Lower leg skin (tissue), 4 donors: Measurements from ENCODE around the gene ARHGEF33. TPM values are rescaled to one million over a fixed set of nuclear protein-coding genes. Genes with fewer than 3 reads are reported as not detected.

Source experiments
- DNase-seq, 2 donors: peaks; one replicate each; pipeline ENCODE4 v3.0.0-alpha.2; 2019; ENCODE audit warnings: low spot score in 2 of 2
- H3K4me3 ChIP-seq: fragments of 200-600 bp; sonication (generic); 2 replicates; pipeline ENCODE4 v1.5.1; 2017; ENCODE audit warnings: mild to moderate bottlenecking, low read depth; ENCODE audit not compliant: poor library complexity, severe bottlenecking
- POLR2A ChIP-seq, 2 donors: fragments of 450-650 bp; IDR thresholded peaks; one replicate each; pipeline ENCODE4 v1.6.1; 2016 to 2017; ENCODE audit warnings: antibody characterized with exemption in 2 of 2, mild to moderate bottlenecking in 1 of 2, moderate library complexity in 1 of 2
- WGBS, 2 donors: methylation state at CpG; one replicate each; pipeline ENCODE4 v1.1.5; 2018; 5-methylcytosine and 5-hydroxymethylcytosine counted together
- intact Hi-C: fragments of 100-400 bp; cut with DNase I; formaldehyde crosslinking; loops from one replicate; pipeline ENCODE4 v1.15.0; 2023; ENCODE audit warnings: low total_unique reads
- total RNA-seq, 4 donors: library from RNA; depleted of rRNA; stranded (reverse); fragments of >200 nt; gene quantifications; one replicate each; pipeline ENCODE4 v1.1.0, GENCODE V29; 2016
- TF ChIP-seq, protein P1 (sequence below), 3 donors: fragments of 450-650 bp; IDR thresholded peaks; one replicate each; pipeline ENCODE4 v1.5.1; 2016; ENCODE audit warnings: antibody characterized with exemption in 3 of 3, mild to moderate bottlenecking in 3 of 3, moderate library complexity in 2 of 3

Gene ARHGEF33
- total RNA-seq, 4 donors from 2014 or later = 0.13 to 1.4 (median 0.66) TPM

DNA sequence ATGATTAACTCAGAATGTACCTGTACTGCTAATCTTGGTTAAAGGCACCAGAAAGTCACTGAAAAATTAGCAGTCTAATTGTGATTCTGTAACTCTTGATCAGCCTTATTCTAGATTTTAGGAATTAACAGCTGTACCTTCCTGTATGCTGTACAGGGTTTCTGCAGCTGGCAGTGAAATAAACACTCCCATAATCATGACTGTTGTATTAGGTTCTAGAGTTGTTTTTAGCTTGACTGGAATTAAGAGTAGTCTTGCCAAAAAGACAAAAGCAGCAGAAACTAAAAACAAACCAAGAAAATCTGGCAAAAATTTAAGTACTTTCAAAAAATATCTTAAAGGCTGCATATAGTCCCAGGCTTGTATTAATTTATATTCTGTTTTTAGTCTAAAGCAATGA lies 127.7 kb downstream of the ARHGEF33 start:
- no peak overlapping the region for H3K4me3 ChIP-seq
- TF ChIP-seq, protein P1, sequence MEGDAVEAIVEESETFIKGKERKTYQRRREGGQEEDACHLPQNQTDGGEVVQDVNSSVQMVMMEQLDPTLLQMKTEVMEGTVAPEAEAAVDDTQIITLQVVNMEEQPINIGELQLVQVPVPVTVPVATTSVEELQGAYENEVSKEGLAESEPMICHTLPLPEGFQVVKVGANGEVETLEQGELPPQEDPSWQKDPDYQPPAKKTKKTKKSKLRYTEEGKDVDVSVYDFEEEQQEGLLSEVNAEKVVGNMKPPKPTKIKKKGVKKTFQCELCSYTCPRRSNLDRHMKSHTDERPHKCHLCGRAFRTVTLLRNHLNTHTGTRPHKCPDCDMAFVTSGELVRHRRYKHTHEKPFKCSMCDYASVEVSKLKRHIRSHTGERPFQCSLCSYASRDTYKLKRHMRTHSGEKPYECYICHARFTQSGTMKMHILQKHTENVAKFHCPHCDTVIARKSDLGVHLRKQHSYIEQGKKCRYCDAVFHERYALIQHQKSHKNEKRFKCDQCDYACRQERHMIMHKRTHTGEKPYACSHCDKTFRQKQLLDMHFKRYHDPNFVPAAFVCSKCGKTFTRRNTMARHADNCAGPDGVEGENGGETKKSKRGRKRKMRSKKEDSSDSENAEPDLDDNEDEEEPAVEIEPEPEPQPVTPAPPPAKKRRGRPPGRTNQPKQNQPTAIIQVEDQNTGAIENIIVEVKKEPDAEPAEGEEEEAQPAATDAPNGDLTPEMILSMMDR (IDR thresholded peaks at IDR 0.05) = no peak
- TF ChIP-seq POLR2A (IDR thresholded peaks at IDR 0.05) = no peak
- no peak for DNase-seq
- intact Hi-C loops = no loop called here

DNA sequence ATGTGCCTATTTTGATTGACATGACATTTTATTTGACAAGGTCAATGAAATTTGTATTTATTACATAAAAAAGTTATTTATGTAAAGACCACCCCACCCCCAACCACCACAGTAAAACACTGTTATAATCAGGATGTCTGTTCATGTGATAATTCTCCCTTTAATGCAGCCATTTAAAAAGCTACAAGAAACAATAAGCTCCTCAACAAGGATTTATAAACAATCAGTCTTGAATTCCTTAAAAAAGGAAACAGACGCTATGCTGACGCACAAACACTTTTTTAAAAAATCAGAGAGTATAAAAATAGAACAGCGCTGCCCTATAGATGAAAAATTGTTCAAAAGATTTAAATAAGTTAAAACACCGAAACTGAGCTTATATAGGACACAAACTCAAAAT lies 129.0 kb downstream of the ARHGEF33 start:
- no peak for DNase-seq
- H3K4me3 ChIP-seq = no peak overlapping the region
- intact Hi-C loops = no loop called here
- TF ChIP-seq POLR2A (IDR thresholded peaks at IDR 0.05) = no peak
- TF ChIP-seq, protein P1 (IDR thresholded peaks at IDR 0.05) = no peak
- WGBS, 2 donors = 91 to 92% methylated on average over 4 of the region's 4 CpGs

DNA sequence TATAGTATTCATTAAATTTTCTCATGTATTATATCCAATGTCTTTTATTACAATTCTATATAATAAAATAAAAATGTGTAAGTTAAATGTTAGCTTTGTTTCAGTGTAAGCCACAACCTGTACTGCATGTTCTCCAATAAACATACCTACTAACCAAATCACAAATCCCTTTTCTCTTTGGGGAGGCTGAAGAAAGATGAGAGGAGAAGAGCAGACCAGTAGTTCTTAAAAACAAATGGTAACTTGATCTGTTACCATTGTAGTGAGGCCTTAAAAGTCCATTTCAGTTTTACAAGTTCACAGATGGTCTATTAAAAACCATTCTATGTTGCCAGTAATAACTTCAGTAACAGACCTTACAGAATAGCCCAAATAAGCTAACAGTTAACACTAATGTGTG lies 130.7 kb downstream of the ARHGEF33 start:
- intact Hi-C loops = no loop called here
- no peak for TF ChIP-seq POLR2A (IDR thresholded peaks at IDR 0.05)
- H3K4me3 ChIP-seq = no peak overlapping the region
- DNase-seq = no peak

GRCh38 chr2:39022642-39023235 lies 133.1 kb downstream of the ARHGEF33 start:
- WGBS, 2 donors = 68 to 71% methylated on average over 6 of the region's 6 CpGs
- TF ChIP-seq, protein P1 (IDR thresholded peaks at IDR 0.05) = no peak
- TF ChIP-seq POLR2A (IDR thresholded peaks at IDR 0.05) = no peak
- no peak overlapping the region for H3K4me3 ChIP-seq
- DNase-seq = no peak
- intact Hi-C loops = no loop called here

DNA sequence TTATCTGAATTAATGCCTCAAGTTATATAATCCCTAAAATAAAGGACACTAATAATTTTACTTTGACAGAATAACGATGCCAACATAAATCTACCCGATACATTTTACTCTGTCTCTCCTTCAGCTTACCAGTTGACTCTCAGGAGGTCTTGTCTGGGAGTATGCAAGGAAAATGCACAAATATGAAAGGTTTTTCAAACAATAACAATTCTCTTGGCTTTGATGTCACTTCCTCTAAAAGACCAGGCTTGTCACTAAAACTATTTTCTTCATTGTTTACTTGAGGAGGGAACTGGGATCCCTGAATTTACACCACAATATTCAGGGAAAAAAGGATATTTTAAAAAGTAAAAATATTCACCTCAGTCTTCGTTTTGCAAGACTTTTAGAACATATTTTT lies 134.0 kb downstream of the ARHGEF33 start:
- DNase-seq = no peak
- intact Hi-C loops = no loop called here
- WGBS, 2 donors = 67 to 69% methylated on average over 3 of the region's 3 CpGs

GRCh38 chr2:39024833-39025232 lies 135.2 kb downstream of the ARHGEF33 start:
- intact Hi-C loops = no loop called here
- 69 to 85% methylated on average over 4 of the region's 4 CpGs for WGBS, 2 donors
- no peak for DNase-seq
- no peak overlapping the region for H3K4me3 ChIP-seq
- TF ChIP-seq, protein P1 (IDR thresholded peaks at IDR 0.05) = no peak
- no peak for TF ChIP-seq POLR2A (IDR thresholded peaks at IDR 0.05)

More for the DNA sequence above, 134.0 kb downstream of the ARHGEF33 start:
- H3K4me3 ChIP-seq = no peak overlapping the region
- TF ChIP-seq, protein P1 (IDR thresholded peaks at IDR 0.05) = no peak
- no peak for TF ChIP-seq POLR2A (IDR thresholded peaks at IDR 0.05)

Other genes with a start within 250 kb of the ARHGEF33 start
- gene GALM, start 223.8 kb upstream of the ARHGEF33 start, total RNA-seq = 10 to 100 TPM in 1 of 4 donors, 1 to 10 TPM in 3; 4.0 to 12.1 (median 7.0) TPM
- gene SRSF7, start 138.5 kb upstream of the ARHGEF33 start, total RNA-seq = 10 to 100 TPM; 69.7 to 77.1 (median 72.8) TPM
- gene GEMIN6, start 111.7 kb upstream of the ARHGEF33 start, total RNA-seq = 10 to 100 TPM in 1 of 4 donors, 1 to 10 TPM in 3; 2.6 to 11.0 (median 3.6) TPM
- gene DHX57, start 13.9 kb upstream of the ARHGEF33 start, total RNA-seq = 10 to 100 TPM in 3 of 4 donors, 1 to 10 TPM in 1; 6.8 to 19.9 (median 15.8) TPM
- 10 to 100 TPM in 1 of 4 donors, 1 to 10 TPM in 3; 3.3 to 11.0 (median 6.5) TPM for gene MORN2, start 13.9 kb upstream of the ARHGEF33 start, total RNA-seq
- gene SOS1, start 231.2 kb downstream of the ARHGEF33 start, total RNA-seq = 10 to 100 TPM; 18.9 to 25.0 (median 19.3) TPM